WTC11 (cell line): ENCODE results near the gene ZBTB48. TPM values are rescaled to one million over a fixed set of nuclear protein-coding genes. Genes with fewer than 3 reads are reported as not detected.

Source experiments
- ATAC-seq: fragments of 200-7000 bp; cut with Tn5 transposase; 2 replicates; pipeline ENCODE4 v1.10.0; 2021; ENCODE audit warnings: mild to moderate bottlenecking, moderate library complexity
- CTCF ChIA-PET: fragments of 300-600 bp; sonication (Branson Sonifier 250); formaldehyde crosslinking; loops from one replicate; lab custom pipeline; 2021; ENCODE audit warnings: antibody characterized with exemption; lab: Charles Lee
- POLR2A ChIA-PET: fragments of 350-600 bp; sonication (Branson Sonifier 250); formaldehyde crosslinking; loops from one replicate; lab custom pipeline; 2021; ENCODE audit warnings: antibody characterized with exemption; lab: Charles Lee
- DNase-seq: peaks from one replicate; pipeline ENCODE4 v3.0.0; 2021; ENCODE audit warnings: low spot score
- H3K27ac Mint-ChIP-seq: 2 replicates; pipeline ENCODE4 v1.8.0; 2021; ENCODE audit warnings: mixed read lengths
- H3K27me3 Mint-ChIP-seq: 2 replicates; pipeline ENCODE4 v1.8.0; 2021; ENCODE audit warnings: low read depth, mild to moderate bottlenecking, moderate library complexity, mixed read lengths
- H3K36me3 Mint-ChIP-seq: 2 replicates; pipeline ENCODE4 v1.8.0; 2021; ENCODE audit warnings: mixed read lengths
- H3K4me1 Mint-ChIP-seq: 2 replicates; pipeline ENCODE4 v1.8.0; 2022; ENCODE audit warnings: mixed read lengths
- H3K4me3 Mint-ChIP-seq: 2 replicates; pipeline ENCODE4 v1.8.0; 2021; ENCODE audit warnings: mild to moderate bottlenecking, moderate library complexity, mixed read lengths
- H3K9me3 Mint-ChIP-seq: 2 replicates; pipeline ENCODE4 v1.8.0; 2021; ENCODE audit warnings: mixed read lengths
- CREM ChIP-seq: sonication (generic); formaldehyde crosslinking; IDR thresholded peaks from 2 replicates; pipeline ENCODE4 v1.8.1; 2022; ENCODE audit warnings: mild to moderate bottlenecking, missing genetic modification reagents, moderate library complexity
- ETV6 ChIP-seq: sonication (generic); formaldehyde crosslinking; IDR thresholded peaks from 2 replicates; pipeline ENCODE4 v1.8.1; 2022; ENCODE audit warnings: mild to moderate bottlenecking, missing genetic modification reagents
- FOXK1 ChIP-seq: sonication (generic); formaldehyde crosslinking; IDR thresholded peaks from 2 replicates; pipeline ENCODE4 v1.8.0; 2022; ENCODE audit warnings: mild to moderate bottlenecking, moderate library complexity, missing genetic modification reagents
- FOXP1 ChIP-seq: sonication (generic); formaldehyde crosslinking; IDR thresholded peaks from 2 replicates; pipeline ENCODE4 v1.8.0; 2022; ENCODE audit warnings: missing genetic modification reagents, mild to moderate bottlenecking, moderate library complexity, borderline replicate concordance
- GABPB1 ChIP-seq: sonication (generic); formaldehyde crosslinking; IDR thresholded peaks from 2 replicates; pipeline ENCODE4 v1.8.1; 2023; ENCODE audit warnings: mild to moderate bottlenecking, missing genetic modification reagents
- GTF2I ChIP-seq: fragments of 250-450 bp; sonication (Bioruptor Pico); conservative IDR thresholded peaks from 2 replicates; pipeline ENCODE4 v1.4.0; 2021; ENCODE audit warnings: mild to moderate bottlenecking
- MXD4 ChIP-seq: fragments of 250-450 bp; sonication (Bioruptor Pico); IDR thresholded peaks from 2 replicates; pipeline ENCODE4 v1.8.0; 2021; ENCODE audit warnings: mild to moderate bottlenecking, moderate library complexity, borderline replicate concordance
- NR2C2 ChIP-seq: sonication (generic); formaldehyde crosslinking; IDR thresholded peaks from 2 replicates; pipeline ENCODE4 v1.8.0; 2022; ENCODE audit warnings: mild to moderate bottlenecking, missing genetic modification reagents
- PRRX2 ChIP-seq: fragments of 250-450 bp; sonication (Bioruptor Pico); IDR thresholded peaks from 2 replicates; pipeline ENCODE4 v1.8.0; 2021; ENCODE audit warnings: mild to moderate bottlenecking
- SP1 ChIP-seq: sonication (generic); formaldehyde crosslinking; conservative IDR thresholded peaks from 2 replicates; pipeline ENCODE4 v1.8.1; 2022; ENCODE audit warnings: missing genetic modification reagents
- ZNF232 ChIP-seq: sonication (generic); formaldehyde crosslinking; IDR thresholded peaks from 2 replicates; pipeline ENCODE4 v1.8.0; 2022; ENCODE audit warnings: mild to moderate bottlenecking, missing genetic modification reagents
- total RNA-seq: library from RNA; stranded (reverse); gene quantifications from 3 replicates; pipeline ENCODE4 v1.2.3, GENCODE V29; 2021
- TF ChIP-seq, protein P1 (sequence below): sonication (generic); formaldehyde crosslinking; IDR thresholded peaks from 2 replicates; pipeline ENCODE4 v1.8.1; 2022; ENCODE audit warnings: mild to moderate bottlenecking, moderate library complexity, missing genetic modification reagents
- TF ChIP-seq, protein P2 (sequence below): sonication (generic); formaldehyde crosslinking; IDR thresholded peaks from 2 replicates; pipeline ENCODE4 v1.8.0; 2023; ENCODE audit warnings: missing genetic modification reagents, mild to moderate bottlenecking, borderline replicate concordance
- TF ChIP-seq, protein P3 (sequence below): sonication (generic); formaldehyde crosslinking; IDR thresholded peaks from 2 replicates; pipeline ENCODE4 v1.8.0; 2022; ENCODE audit warnings: mild to moderate bottlenecking, missing genetic modification reagents
- TF ChIP-seq, protein P4 (sequence below): sonication (generic); formaldehyde crosslinking; IDR thresholded peaks from 2 replicates; pipeline ENCODE4 v1.8.0; 2022; ENCODE audit warnings: mild to moderate bottlenecking, missing genetic modification reagents
- TF ChIP-seq, protein P5 (sequence below): sonication (generic); formaldehyde crosslinking; IDR thresholded peaks from 2 replicates; pipeline ENCODE4 v1.8.0; 2023; ENCODE audit warnings: mild to moderate bottlenecking, missing genetic modification reagents
- TF ChIP-seq, protein P6 (sequence below): sonication (generic); formaldehyde crosslinking; IDR thresholded peaks from 2 replicates; pipeline ENCODE4 v1.8.1; 2023; ENCODE audit warnings: mild to moderate bottlenecking, moderate library complexity, missing genetic modification reagents

The ZBTB48 gene
- total RNA-seq, 1 experiment from 2014 or later, result 29.1 TPM

DNA sequence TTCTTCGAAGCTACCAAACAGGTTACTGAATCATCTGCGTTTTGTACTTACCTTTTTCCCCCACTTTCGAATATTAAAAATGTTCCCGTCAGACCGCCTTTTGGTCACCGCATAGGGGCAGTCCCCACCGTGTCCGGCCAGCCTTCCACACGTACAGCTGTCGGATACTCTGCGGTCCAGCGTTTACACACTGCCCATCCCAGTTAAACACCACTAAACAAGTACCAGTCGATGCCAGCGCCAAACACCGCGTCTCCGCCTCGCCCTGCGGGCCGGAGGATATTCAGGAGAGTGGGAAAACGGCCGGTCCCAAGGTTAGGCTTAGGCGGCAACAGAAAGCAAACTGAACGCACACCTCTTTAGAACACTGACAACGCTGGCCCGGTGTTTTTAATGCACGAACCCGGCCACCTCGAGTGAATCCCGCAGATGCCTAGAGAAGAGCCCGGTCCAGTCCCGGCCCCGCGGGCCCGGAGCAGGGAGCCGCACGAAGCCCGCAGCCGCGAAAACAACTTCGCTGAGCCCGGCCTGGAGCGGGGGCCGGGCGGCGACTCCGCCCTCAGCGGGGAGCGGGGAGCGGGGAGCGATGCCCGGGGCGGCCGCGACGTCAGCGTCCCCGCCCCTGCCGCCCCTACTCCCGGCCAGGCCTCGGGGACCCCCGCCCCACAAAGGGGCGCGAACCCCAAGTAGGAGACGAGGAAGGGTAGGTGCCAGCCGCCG lies 33.0 kb downstream of the ZBTB48 start:
- ChIA-PET CTCF (interaction anchor here (0.5 to 1.0 kb wide), 4 partner anchors 10 to 90 kb away, joined by 3 to 6 read pairs (median 4); partner anchors contain the start of genes KLHL21 and ZBTB48), POLR2A (interaction anchor here (1.3 kb wide), 1 partner anchor 9 kb away, joined by 8 read pairs; no protein-coding TSS in a partner anchor)

DNA sequence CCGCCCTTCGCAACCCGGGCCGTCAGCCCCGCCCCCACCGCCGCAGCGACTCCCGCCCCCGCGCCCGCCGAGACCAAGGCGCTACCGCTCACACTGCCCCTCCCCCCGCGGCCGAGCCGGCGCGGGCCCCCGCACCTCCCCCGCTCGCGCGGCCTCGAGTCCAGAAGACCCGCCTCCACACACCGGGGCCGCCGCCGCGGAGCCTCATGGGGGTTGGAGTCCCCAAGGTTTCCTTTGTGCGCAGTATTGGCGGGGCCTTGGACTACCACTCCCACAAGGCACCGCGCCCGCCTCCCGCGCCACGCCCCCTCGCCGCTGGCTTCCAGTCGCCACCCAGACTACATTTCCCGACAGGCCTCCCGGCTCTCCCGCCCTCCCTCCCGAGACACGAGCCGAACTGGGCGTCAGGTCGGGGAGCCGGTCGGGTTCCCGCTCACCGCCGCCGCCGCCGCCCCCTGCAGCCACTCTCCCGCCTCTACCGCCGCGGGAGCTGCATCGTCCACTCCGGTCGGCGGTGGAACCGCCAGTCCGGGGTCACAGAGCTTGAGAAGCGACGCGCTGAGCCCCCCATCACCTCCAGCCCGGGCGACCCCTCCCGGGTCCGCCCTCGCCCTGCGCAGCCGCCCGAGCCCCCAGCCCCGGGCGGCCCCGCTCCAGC lies 33.7 kb downstream of the ZBTB48 start, which contains the start of gene PHF13:
Gene PHF13 (plus strand): TSS at position 371 of the 658 bp plus-strand sequence. CDS start 336 bp downstream, outside the sequence.
- H3K9me3 Mint-ChIP-seq, result no peaks in the 10 kb centered on the region
- peaks cover 12% of the 10 kb centered on the region for H3K36me3 Mint-ChIP-seq
- 0 out of 2 replicates have a peak, but pooled peaks have one; percentile 18 for TF ChIP-seq FOXK1 (CRISPR knock-in tag)
- no peak for TF ChIP-seq GTF2I (CRISPR knock-in tag)
- TF ChIP-seq, protein P1, sequence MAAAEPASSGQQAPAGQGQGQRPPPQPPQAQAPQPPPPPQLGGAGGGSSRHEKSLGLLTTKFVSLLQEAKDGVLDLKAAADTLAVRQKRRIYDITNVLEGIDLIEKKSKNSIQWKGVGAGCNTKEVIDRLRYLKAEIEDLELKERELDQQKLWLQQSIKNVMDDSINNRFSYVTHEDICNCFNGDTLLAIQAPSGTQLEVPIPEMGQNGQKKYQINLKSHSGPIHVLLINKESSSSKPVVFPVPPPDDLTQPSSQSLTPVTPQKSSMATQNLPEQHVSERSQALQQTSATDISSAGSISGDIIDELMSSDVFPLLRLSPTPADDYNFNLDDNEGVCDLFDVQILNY, result peak; percentile 92
- 0 out of 2 replicates have a peak, but pooled peaks have one; percentile 14 for TF ChIP-seq CREM (CRISPR knock-in tag)
- TF ChIP-seq, protein P2, sequence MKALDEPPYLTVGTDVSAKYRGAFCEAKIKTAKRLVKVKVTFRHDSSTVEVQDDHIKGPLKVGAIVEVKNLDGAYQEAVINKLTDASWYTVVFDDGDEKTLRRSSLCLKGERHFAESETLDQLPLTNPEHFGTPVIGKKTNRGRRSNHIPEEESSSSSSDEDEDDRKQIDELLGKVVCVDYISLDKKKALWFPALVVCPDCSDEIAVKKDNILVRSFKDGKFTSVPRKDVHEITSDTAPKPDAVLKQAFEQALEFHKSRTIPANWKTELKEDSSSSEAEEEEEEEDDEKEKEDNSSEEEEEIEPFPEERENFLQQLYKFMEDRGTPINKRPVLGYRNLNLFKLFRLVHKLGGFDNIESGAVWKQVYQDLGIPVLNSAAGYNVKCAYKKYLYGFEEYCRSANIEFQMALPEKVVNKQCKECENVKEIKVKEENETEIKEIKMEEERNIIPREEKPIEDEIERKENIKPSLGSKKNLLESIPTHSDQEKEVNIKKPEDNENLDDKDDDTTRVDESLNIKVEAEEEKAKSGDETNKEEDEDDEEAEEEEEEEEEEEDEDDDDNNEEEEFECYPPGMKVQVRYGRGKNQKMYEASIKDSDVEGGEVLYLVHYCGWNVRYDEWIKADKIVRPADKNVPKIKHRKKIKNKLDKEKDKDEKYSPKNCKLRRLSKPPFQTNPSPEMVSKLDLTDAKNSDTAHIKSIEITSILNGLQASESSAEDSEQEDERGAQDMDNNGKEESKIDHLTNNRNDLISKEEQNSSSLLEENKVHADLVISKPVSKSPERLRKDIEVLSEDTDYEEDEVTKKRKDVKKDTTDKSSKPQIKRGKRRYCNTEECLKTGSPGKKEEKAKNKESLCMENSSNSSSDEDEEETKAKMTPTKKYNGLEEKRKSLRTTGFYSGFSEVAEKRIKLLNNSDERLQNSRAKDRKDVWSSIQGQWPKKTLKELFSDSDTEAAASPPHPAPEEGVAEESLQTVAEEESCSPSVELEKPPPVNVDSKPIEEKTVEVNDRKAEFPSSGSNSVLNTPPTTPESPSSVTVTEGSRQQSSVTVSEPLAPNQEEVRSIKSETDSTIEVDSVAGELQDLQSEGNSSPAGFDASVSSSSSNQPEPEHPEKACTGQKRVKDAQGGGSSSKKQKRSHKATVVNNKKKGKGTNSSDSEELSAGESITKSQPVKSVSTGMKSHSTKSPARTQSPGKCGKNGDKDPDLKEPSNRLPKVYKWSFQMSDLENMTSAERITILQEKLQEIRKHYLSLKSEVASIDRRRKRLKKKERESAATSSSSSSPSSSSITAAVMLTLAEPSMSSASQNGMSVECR (CRISPR knock-in tag), result peak; percentile 25; the same call in 1 of the 2 replicates
- TF ChIP-seq, protein P3, sequence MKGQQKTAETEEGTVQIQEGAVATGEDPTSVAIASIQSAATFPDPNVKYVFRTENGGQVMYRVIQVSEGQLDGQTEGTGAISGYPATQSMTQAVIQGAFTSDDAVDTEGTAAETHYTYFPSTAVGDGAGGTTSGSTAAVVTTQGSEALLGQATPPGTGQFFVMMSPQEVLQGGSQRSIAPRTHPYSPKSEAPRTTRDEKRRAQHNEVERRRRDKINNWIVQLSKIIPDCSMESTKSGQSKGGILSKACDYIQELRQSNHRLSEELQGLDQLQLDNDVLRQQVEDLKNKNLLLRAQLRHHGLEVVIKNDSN (CRISPR knock-in tag), result peak; percentile 30; the same call in 1 of the 2 replicates
- TF ChIP-seq, protein P4, sequence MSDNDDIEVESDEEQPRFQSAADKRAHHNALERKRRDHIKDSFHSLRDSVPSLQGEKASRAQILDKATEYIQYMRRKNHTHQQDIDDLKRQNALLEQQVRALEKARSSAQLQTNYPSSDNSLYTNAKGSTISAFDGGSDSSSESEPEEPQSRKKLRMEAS (CRISPR knock-in tag), result peak; percentile 67; the same call in 1 of the 2 replicates
- TF ChIP-seq MXD4 (CRISPR knock-in tag), result no peak
- peak; percentile 24; the same call in 1 of the 2 replicates for TF ChIP-seq GABPB1 (CRISPR knock-in tag)
- TF ChIP-seq SP1, result peak; percentile 96
- TF ChIP-seq NR2C2 (CRISPR knock-in tag), result 0 out of 2 replicates have a peak, but pooled peaks have one; percentile 23
- TF ChIP-seq ETV6 (CRISPR knock-in tag), result 0 out of 2 replicates have a peak, but pooled peaks have one; percentile 13
- TF ChIP-seq, protein P5, sequence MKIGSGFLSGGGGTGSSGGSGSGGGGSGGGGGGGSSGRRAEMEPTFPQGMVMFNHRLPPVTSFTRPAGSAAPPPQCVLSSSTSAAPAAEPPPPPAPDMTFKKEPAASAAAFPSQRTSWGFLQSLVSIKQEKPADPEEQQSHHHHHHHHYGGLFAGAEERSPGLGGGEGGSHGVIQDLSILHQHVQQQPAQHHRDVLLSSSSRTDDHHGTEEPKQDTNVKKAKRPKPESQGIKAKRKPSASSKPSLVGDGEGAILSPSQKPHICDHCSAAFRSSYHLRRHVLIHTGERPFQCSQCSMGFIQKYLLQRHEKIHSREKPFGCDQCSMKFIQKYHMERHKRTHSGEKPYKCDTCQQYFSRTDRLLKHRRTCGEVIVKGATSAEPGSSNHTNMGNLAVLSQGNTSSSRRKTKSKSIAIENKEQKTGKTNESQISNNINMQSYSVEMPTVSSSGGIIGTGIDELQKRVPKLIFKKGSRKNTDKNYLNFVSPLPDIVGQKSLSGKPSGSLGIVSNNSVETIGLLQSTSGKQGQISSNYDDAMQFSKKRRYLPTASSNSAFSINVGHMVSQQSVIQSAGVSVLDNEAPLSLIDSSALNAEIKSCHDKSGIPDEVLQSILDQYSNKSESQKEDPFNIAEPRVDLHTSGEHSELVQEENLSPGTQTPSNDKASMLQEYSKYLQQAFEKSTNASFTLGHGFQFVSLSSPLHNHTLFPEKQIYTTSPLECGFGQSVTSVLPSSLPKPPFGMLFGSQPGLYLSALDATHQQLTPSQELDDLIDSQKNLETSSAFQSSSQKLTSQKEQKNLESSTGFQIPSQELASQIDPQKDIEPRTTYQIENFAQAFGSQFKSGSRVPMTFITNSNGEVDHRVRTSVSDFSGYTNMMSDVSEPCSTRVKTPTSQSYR (CRISPR knock-in tag), result peak; percentile 87; the same call in 1 of the 2 replicates
- TF ChIP-seq ZNF232, result peak; percentile 28; the same call in 1 of the 2 replicates
- TF ChIP-seq PRRX2 (CRISPR knock-in tag), result no peak
- TF ChIP-seq, protein P6, sequence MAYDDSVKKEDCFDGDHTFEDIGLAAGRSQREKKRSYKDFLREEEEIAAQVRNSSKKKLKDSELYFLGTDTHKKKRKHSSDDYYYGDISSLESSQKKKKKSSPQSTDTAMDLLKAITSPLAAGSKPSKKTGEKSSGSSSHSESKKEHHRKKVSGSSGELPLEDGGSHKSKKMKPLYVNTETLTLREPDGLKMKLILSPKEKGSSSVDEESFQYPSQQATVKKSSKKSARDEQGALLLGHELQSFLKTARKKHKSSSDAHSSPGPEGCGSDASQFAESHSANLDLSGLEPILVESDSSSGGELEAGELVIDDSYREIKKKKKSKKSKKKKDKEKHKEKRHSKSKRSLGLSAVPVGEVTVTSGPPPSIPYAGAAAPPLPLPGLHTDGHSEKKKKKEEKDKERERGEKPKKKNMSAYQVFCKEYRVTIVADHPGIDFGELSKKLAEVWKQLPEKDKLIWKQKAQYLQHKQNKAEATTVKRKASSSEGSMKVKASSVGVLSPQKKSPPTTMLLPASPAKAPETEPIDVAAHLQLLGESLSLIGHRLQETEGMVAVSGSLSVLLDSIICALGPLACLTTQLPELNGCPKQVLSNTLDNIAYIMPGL (CRISPR knock-in tag), result 0 out of 2 replicates have a peak, but pooled peaks have one; percentile 19
- DNase-seq (peak; percentile 100), ATAC-seq (peak; percentile 97)
- H3K4me3 Mint-ChIP-seq, result peak within 1 kb of the TSS; percentile 82
- POLR2A ChIA-PET, result interaction anchor here (1.1 kb wide), 1 partner anchor 11 kb away, joined by 6 read pairs; the partner anchor contains the start of gene KLHL21
- CTCF ChIA-PET, result interaction anchor here (0.6 to 0.9 kb wide), 3 partner anchors 11 to 898 kb away, joined by 3 to 6 read pairs (median 3); partner anchors contain the start of gene KLHL21
- peaks cover 22% of the 10 kb centered on the region for H3K4me1 Mint-ChIP-seq
- H3K27ac Mint-ChIP-seq, result peak within 1 kb of the TSS; percentile 83
- peaks cover 13% of the 10 kb centered on the region for H3K27me3 Mint-ChIP-seq

More for the DNA sequence above, 33.0 kb downstream of the ZBTB48 start:
- TF ChIP-seq FOXP1 (CRISPR knock-in tag), result no peak
- TF ChIP-seq, protein P6 (CRISPR knock-in tag), result 0 out of 2 replicates have a peak, but pooled peaks have one; percentile 15
- Mint-ChIP-seq H3K4me1 (peaks cover 22% of the 10 kb centered on the region), H3K9me3 (no peaks in the 10 kb centered on the region), H3K4me3 (peak overlapping the region; percentile 82), H3K27ac (peak overlapping the region; percentile 83), H3K36me3 (peaks cover 11% of the 10 kb centered on the region), H3K27me3 (peaks cover 13% of the 10 kb centered on the region)
- DNase-seq, result peak; percentile 50
- ATAC-seq, result peak; percentile 14
